H1 (cell line): ENCODE results near the gene FAM234A. TPM values are rescaled to one million over a fixed set of nuclear protein-coding genes. Genes with fewer than 3 reads are reported as not detected.

ENCODE experiments used
- CTCF ChIA-PET: fragments of 300-600 bp; sonication (Branson Sonifier 250); formaldehyde crosslinking; loops from one replicate; lab custom pipeline; 2021; ENCODE audit not compliant: partially characterized antibody; lab: Charles Lee
- POLR2A ChIA-PET: fragments of 300-600 bp; sonication (Branson Sonifier 250); formaldehyde crosslinking; loops from one replicate; lab custom pipeline; 2021; ENCODE audit warnings: inconsistent platforms; ENCODE audit not compliant: partially characterized antibody; lab: Charles Lee
- DNase-seq, 2 experiments: peaks; one replicate each; pipeline versions ENCODE4 v3.0.0 to v3.0.0-alpha.2; 2010 to 2022; ENCODE audit warnings: low spot score in 2 of 2, low read depth in 1 of 2, mixed read lengths in 1 of 2
- FAIRE-seq: peaks from 2 replicates; lab custom pipeline; 2011; peaks lifted over from hg19 to GRCh38; lab: Jason Lieb, UNC
- H2AFZ ChIP-seq: 2 replicates; pipeline ENCODE4 v1.8.1; 2012; ENCODE audit warnings: low read length, inconsistent platforms
- H2AK5ac ChIP-seq: 2 replicates; pipeline ENCODE4 v1.6.1; 2013; ENCODE audit warnings: low read depth, low read length
- H2BK120ac ChIP-seq: replicated peaks from 2 replicates; pipeline ENCODE3; 2013; ENCODE audit warnings: low read depth, low read length, inconsistent platforms
- H2BK12ac ChIP-seq: 2 replicates; pipeline ENCODE4 v1.6.1; 2013; ENCODE audit warnings: low read depth, low read length
- H2BK15ac ChIP-seq: 2 replicates; pipeline ENCODE4 v1.6.1; 2013; ENCODE audit warnings: low read length
- H2BK20ac ChIP-seq: 2 replicates; pipeline ENCODE4 v1.6.1; 2013; ENCODE audit warnings: low read length
- H2BK5ac ChIP-seq: 2 replicates; pipeline ENCODE4 v1.6.1; 2013; ENCODE audit warnings: low read depth, low read length
- H3K14ac ChIP-seq: 2 replicates; pipeline ENCODE4 v1.6.1; 2013; ENCODE audit warnings: inconsistent platforms; ENCODE audit not compliant: insufficient read length
- H3K18ac ChIP-seq: 2 replicates; pipeline ENCODE4 v1.6.1; 2013; ENCODE audit warnings: low read length; ENCODE audit errors: extremely low read depth
- H3K23ac ChIP-seq: 2 replicates; pipeline ENCODE4 v1.6.1; 2013; ENCODE audit warnings: inconsistent platforms; ENCODE audit not compliant: insufficient read length
- H3K23me2 ChIP-seq: 2 replicates; pipeline ENCODE4 v1.6.1; 2013; ENCODE audit warnings: low read depth, low read length
- H3K27ac ChIP-seq: 2 replicates; pipeline ENCODE4 v1.6.1; 2011; ENCODE audit warnings: low read depth, low read length, inconsistent platforms
- H3K27me3 ChIP-seq, 4 experiments: replicated peaks in 1 of 4; 1 replicate in 1 of 4; 2 replicates in 3 of 4; pipeline versions ENCODE4 v1.6.1 to v1.8.1; 2011 to 2013; ENCODE audit warnings: low read length in 3 of 4, mild to moderate bottlenecking in 3 of 4, inconsistent platforms in 2 of 4, mixed read lengths in 2 of 4, moderate library complexity in 1 of 4; ENCODE audit not compliant: control insufficient read depth in 3 of 4, insufficient read depth in 3 of 4; ENCODE audit errors: extremely low read depth in 1 of 4
- H3K36me3 ChIP-seq, 4 experiments: 2 replicates each; pipeline versions ENCODE4 v1.6.1 to v1.8.1; 2011 to 2013; ENCODE audit warnings: mild to moderate bottlenecking in 4 of 4, low read length in 3 of 4, moderate library complexity in 2 of 4, control low read depth in 1 of 4, inconsistent platforms in 1 of 4; ENCODE audit not compliant: insufficient read depth in 4 of 4, control insufficient read depth in 2 of 4
- H3K4ac ChIP-seq: replicated peaks from 2 replicates; pipeline ENCODE3; 2013; ENCODE audit warnings: low read length, low read depth, mixed read lengths, inconsistent platforms; ENCODE audit not compliant: insufficient read length
- H3K4me1 ChIP-seq, 4 experiments: replicated peaks in 1 of 4; 1 replicate in 1 of 4; 2 replicates in 3 of 4; pipeline versions ENCODE4 v1.6.1 to v1.8.1; 2011 to 2013; ENCODE audit warnings: low read length in 3 of 4, inconsistent platforms in 2 of 4, mixed read lengths in 1 of 4; ENCODE audit not compliant: insufficient read depth in 4 of 4, control insufficient read depth in 3 of 4
- H3K4me2 ChIP-seq, 2 experiments: 2 replicates each; pipeline versions ENCODE4 v1.6.1 to v1.8.1; 2011 to 2013; ENCODE audit warnings: low read depth in 2 of 2, low read length in 2 of 2, control low read depth in 1 of 2, inconsistent platforms in 1 of 2, mild to moderate bottlenecking in 1 of 2; ENCODE audit not compliant: insufficient read depth in 1 of 2
- H3K4me3 ChIP-seq, 4 experiments: fragments of 200-600, 300-600 bp in 1 of 4; sonication (generic), shearing (Covaris generic), sonication (Bioruptor Twin) in 1 of 4; 2 replicates each; pipeline versions ENCODE4 v1.5.1 to v1.8.1; 2011 to 2016; ENCODE audit warnings: low read length in 4 of 4, low read depth in 3 of 4, control low read depth in 2 of 4, inconsistent platforms in 2 of 4, mild to moderate bottlenecking in 2 of 4, mixed read lengths in 1 of 4, moderate library complexity in 1 of 4; ENCODE audit not compliant: insufficient read depth in 2 of 4; ENCODE audit errors: extremely low read depth in 1 of 4
- H3K56ac ChIP-seq: replicated peaks from 2 replicates; pipeline ENCODE3; 2013; ENCODE audit warnings: low read depth, mild to moderate bottlenecking, mixed read lengths, low read length, inconsistent platforms; ENCODE audit not compliant: insufficient read length
- H3K79me1 ChIP-seq: 2 replicates; pipeline ENCODE4 v1.6.1; 2013; ENCODE audit warnings: low read depth, low read length, control low read depth
- H3K79me2 ChIP-seq, 2 experiments: 2 replicates each; pipeline versions ENCODE4 v1.6.1 to v1.8.1; 2012 to 2013; ENCODE audit warnings: low read length in 2 of 2, mild to moderate bottlenecking in 2 of 2, inconsistent platforms in 1 of 2; ENCODE audit not compliant: insufficient read depth in 2 of 2, control insufficient read depth in 1 of 2
- H3K9ac ChIP-seq, 4 experiments: replicated peaks in 1 of 4; 1 replicate in 1 of 4; 2 replicates in 3 of 4; pipeline versions ENCODE4 v1.6.1 to v1.8.1; 2011 to 2013; ENCODE audit warnings: low read depth in 3 of 4, low read length in 3 of 4, control low read depth in 2 of 4, mild to moderate bottlenecking in 2 of 4, moderate library complexity in 2 of 4, inconsistent platforms in 1 of 4; ENCODE audit errors: extremely low read depth in 1 of 4
- H3K9me3 ChIP-seq, 2 experiments: 2 replicates each; pipeline versions ENCODE4 v1.6.1 to v1.8.1; 2012 to 2013; ENCODE audit warnings: mild to moderate bottlenecking in 2 of 2, moderate library complexity in 2 of 2, control low read depth in 1 of 2, inconsistent platforms in 1 of 2, low read depth in 1 of 2, low read length in 1 of 2, mixed read lengths in 1 of 2; ENCODE audit not compliant: insufficient read depth in 2 of 2
- H4K20me1 ChIP-seq, 2 experiments: replicated peaks in 1 of 2; 2 replicates each; pipeline versions ENCODE3 to v1.8.1; 2011 to 2013; ENCODE audit warnings: inconsistent platforms in 2 of 2, low read length in 2 of 2, mild to moderate bottlenecking in 1 of 2; ENCODE audit not compliant: insufficient read depth in 2 of 2, control insufficient read depth in 1 of 2
- H4K5ac ChIP-seq: 2 replicates; pipeline ENCODE4 v1.6.1; 2013; ENCODE audit warnings: low read length, low read depth, mixed read lengths, inconsistent platforms; ENCODE audit not compliant: insufficient read length
- H4K8ac ChIP-seq: 2 replicates; pipeline ENCODE4 v1.8.0; 2013; ENCODE audit warnings: mild to moderate bottlenecking, moderate library complexity, low read length, inconsistent platforms; ENCODE audit not compliant: insufficient read depth; ENCODE audit errors: extremely low read depth
- H4K91ac ChIP-seq: replicated peaks from 2 replicates; pipeline ENCODE3; 2013; ENCODE audit warnings: low read length, mixed read lengths, inconsistent platforms; ENCODE audit not compliant: insufficient read length
- BRCA1 ChIP-seq: IDR thresholded peaks from 2 replicates; pipeline ENCODE4 v1.6.1; 2012; ENCODE audit warnings: low read depth, low read length, improper control_type of control experiment
- CBX8 ChIP-seq: fragments of 300-800, 300-1000 bp; sonication (generic); IDR thresholded peaks from 2 replicates; pipeline ENCODE4 v1.7.1; 2016; ENCODE audit warnings: low read depth, low read length, borderline replicate concordance
- EGR1 ChIP-seq: IDR thresholded peaks from 2 replicates; pipeline ENCODE4 v1.6.1; 2011; ENCODE audit warnings: low read depth, low read length, borderline replicate concordance
- JUND ChIP-seq: IDR thresholded peaks from 2 replicates; pipeline ENCODE4 v1.6.1; 2011; ENCODE audit warnings: mild to moderate bottlenecking, improper control_type of control experiment, low read length
- POLR2AphosphoS5 ChIP-seq: IDR thresholded peaks from 2 replicates; pipeline ENCODE4 v1.6.1; 2011; ENCODE audit warnings: low read depth, low read length
- RAD21 ChIP-seq, 2 experiments: IDR thresholded peaks in 1 of 2; conservative IDR thresholded peaks in 1 of 2; 2 replicates each; pipeline ENCODE4 v1.6.1; 2011; ENCODE audit warnings: low read depth in 2 of 2, low read length in 2 of 2, improper control_type of control experiment in 1 of 2, inconsistent platforms in 1 of 2, mild to moderate bottlenecking in 1 of 2, moderate library complexity in 1 of 2
- RBBP5 ChIP-seq: IDR thresholded peaks from 2 replicates; pipeline ENCODE4 v1.7.1; 2012; ENCODE audit warnings: low read depth, mild to moderate bottlenecking, inconsistent platforms, low read length, moderate library complexity, borderline replicate concordance
- RNF2 ChIP-seq: fragments of 200-900, 300-1000 bp; sonication (generic); IDR thresholded peaks from 2 replicates; pipeline ENCODE4 v1.7.1; 2016; ENCODE audit warnings: borderline replicate concordance, low read depth, mild to moderate bottlenecking, antibody characterized with exemption, low read length; ENCODE audit not compliant: poor library complexity, severe bottlenecking; ENCODE audit errors: missing control alignments
- RXRA ChIP-seq: IDR thresholded peaks from 2 replicates; pipeline ENCODE4 v1.6.1; 2011; ENCODE audit warnings: low read depth, mild to moderate bottlenecking, low read length, moderate library complexity; ENCODE audit not compliant: insufficient read depth
- SIX5 ChIP-seq: IDR thresholded peaks from 2 replicates; pipeline ENCODE4 v1.6.1; 2011; ENCODE audit warnings: mild to moderate bottlenecking, low read depth, low read length
- SRF ChIP-seq: IDR thresholded peaks from 2 replicates; pipeline ENCODE4 v1.6.1; 2011; ENCODE audit warnings: mild to moderate bottlenecking, low read depth, low read length, moderate library complexity
- TAF7 ChIP-seq: optimal IDR thresholded peaks from 2 replicates; pipeline ENCODE3; 2011; ENCODE audit warnings: low read depth, mild to moderate bottlenecking, inconsistent platforms, low read length, moderate library complexity, borderline replicate concordance
- TBP ChIP-seq: IDR thresholded peaks from 2 replicates; pipeline ENCODE4 v1.6.1; 2011; ENCODE audit warnings: low read depth, low read length, improper control_type of control experiment
- WGBS, 2 experiments: shearing (Covaris generic) in 1 of 2; methylation state at CpG; one replicate each; pipeline versions ENCODE4 v1.1.6 to v1.1.7; 2013 to 2015; ENCODE audit warnings: low lambda C conversion rate in 2 of 2, mixed read lengths in 2 of 2, inconsistent platforms in 1 of 2, low coverage in 1 of 2, missing lambda C conversion rate in 1 of 2; ENCODE audit not compliant: insufficient replicate concordance in 2 of 2, insufficient coverage in 1 of 2, insufficient read length in 1 of 2; ENCODE audit errors: extremely low coverage in 1 of 2, missing lambda C conversion rate in 1 of 2; 5-methylcytosine and 5-hydroxymethylcytosine counted together
- polyA plus RNA-seq, 7 experiments: library from polyadenylated mRNA; depleted of rRNA in 3 of 7; stranded (reverse) in 5 of 7; unstranded in 2 of 7; fragments of >200 nt in 5 of 7; fragments of 200-250 nt in 2 of 7; gene quantifications; 1 replicate in 5 of 7; 2 replicates in 1 of 7; 4 replicates in 1 of 7; pipeline versions ENCODE4 v1.2.1 to v1.2.3, GENCODE V29; 2011 to 2013; ENCODE audit warnings: missing spikeins in 2 of 7, mixed read lengths in 2 of 7
- total RNA-seq: library from RNA; stranded (reverse); fragmentation: NEBNext Ultra II Directional; extraction: Animal tissue kit (Norgen Biotek cat#: 25700); gene quantifications from 2 replicates; pipeline ENCODE4 v1.2.1, GENCODE V29; 2021
- TF ChIP-seq, protein P1 (sequence below): IDR thresholded peaks from 2 replicates; pipeline ENCODE4 v1.6.1; 2012; ENCODE audit warnings: inconsistent platforms

The FAM234A gene
- total and polyA plus RNA-seq, 2 of the 8 experiments (the other 6 are each of a cell fraction or from before 2014, with no cell fraction given), result 80.6 to 104 TPM

DNA sequence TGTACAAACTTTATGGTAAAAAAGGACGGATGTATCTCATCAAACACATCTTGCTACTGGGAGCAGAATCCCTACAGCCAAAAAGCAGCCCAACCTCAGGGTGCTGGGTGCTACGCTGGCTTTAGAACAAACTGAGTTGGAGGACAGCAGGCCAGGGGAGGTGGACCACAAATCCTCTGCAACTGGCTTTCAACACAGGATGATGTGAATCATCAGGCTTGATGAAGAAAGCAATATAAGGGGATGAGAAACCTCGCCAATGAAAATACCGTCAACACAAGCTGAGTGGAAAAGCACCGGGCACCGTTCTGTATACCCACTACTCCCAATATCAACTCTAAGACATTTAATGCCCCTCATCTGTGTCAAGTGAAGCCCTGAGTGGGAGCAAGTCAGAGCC, 40.1 kb upstream of the FAM234A start:
- peaks cover 41 to 94% (median 72%) of the 10 kb centered on the region in 4 experiments for H3K36me3 ChIP-seq
- no peak overlapping the region for H2BK15ac ChIP-seq
- no peak overlapping the region for H3K4ac ChIP-seq
- CTCF ChIA-PET, result interaction anchor here (0.6 kb wide), 1 partner anchor 98 kb away, joined by 3 read pairs; no protein-coding TSS in a partner anchor
- H3K56ac ChIP-seq, result no peak overlapping the region
- H3K9me3 ChIP-seq, result no peaks in the 10 kb centered on the region
- H3K9ac ChIP-seq, result no peak overlapping the region
- 93% methylated on average over 6 of the region's 6 CpGs; no CpG with 5 or more reads in 1 of the 2 experiments for WGBS, 2 experiments
- H2BK120ac ChIP-seq, result no peak overlapping the region
- H3K14ac ChIP-seq, result no peak overlapping the region
- H3K27ac ChIP-seq, result no peak overlapping the region
- H2BK12ac ChIP-seq, result no peak overlapping the region
- H2AK5ac ChIP-seq, result no peak overlapping the region
- H3K23me2 ChIP-seq, result no peaks in the 10 kb centered on the region
- no peak overlapping the region for H3K4me3 ChIP-seq
- no peaks in the 10 kb centered on the region for H3K27me3 ChIP-seq
- no peaks in the 10 kb centered on the region; a peak in 1 of 4 replicates for H3K79me2 ChIP-seq
- H2AFZ ChIP-seq, result no peak overlapping the region
- POLR2A ChIA-PET, result interaction anchor here (34.3 kb wide), 1 partner anchor 31 kb away, joined by 348 read pairs; the partner anchor contains the start of gene LUC7L
- H2BK5ac ChIP-seq, result no peak overlapping the region
- H3K79me1 ChIP-seq, result peaks cover 4% of the 10 kb centered on the region; the same call in 1 of the 2 replicates
- no peak overlapping the region for H3K4me2 ChIP-seq
- H4K5ac ChIP-seq, result no peak overlapping the region
- H3K23ac ChIP-seq, result no peak overlapping the region
- H3K18ac ChIP-seq, result no peak overlapping the region
- H3K4me1 ChIP-seq, result no peaks in the 10 kb centered on the region
- DNase-seq (no peak), FAIRE-seq (no peak)
- H4K8ac ChIP-seq, result no peak overlapping the region
- no peak overlapping the region for H4K91ac ChIP-seq
- no peak overlapping the region for H2BK20ac ChIP-seq
- H4K20me1 ChIP-seq, result peaks cover 2 to 21% of the 10 kb centered on the region in 2 experiments
- TF ChIP-seq JUND (no peak), RNF2 (no peak), POLR2AphosphoS5 (no peak), RAD21 (IDR thresholded peaks at IDR 0.05 in 1 of 2, conservative IDR thresholded peaks at IDR 0.05 in 1 of 2; ENCODE audit: low read depth in 2 of 2, low read length in 2 of 2) (no peak), TBP (no peak), EGR1 (no peak), CBX8 (no peak), SIX5 (no peak), BRCA1 (no peak), RBBP5 (no peak), TAF7 (no peak), RXRA (no peak), SRF (no peak)
- TF ChIP-seq, protein P1, sequence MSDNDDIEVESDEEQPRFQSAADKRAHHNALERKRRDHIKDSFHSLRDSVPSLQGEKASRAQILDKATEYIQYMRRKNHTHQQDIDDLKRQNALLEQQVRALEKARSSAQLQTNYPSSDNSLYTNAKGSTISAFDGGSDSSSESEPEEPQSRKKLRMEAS, result no peak
